Kidney (tissue), 14 donors: ENCODE data around the gene ENAH. TPM values are rescaled to one million over a fixed set of nuclear protein-coding genes. Genes with fewer than 3 reads are reported as not detected.

ENCODE experiments used
- DNase-seq, 5 donors: peaks; one replicate each; pipeline ENCODE4 v3.0.0-alpha.2; 2013 to 2020
- FAIRE-seq: peaks from 2 replicates; lab custom pipeline; 2012; peaks lifted over from hg19 to GRCh38; lab: Jason Lieb, UNC
- H3K27ac ChIP-seq, 2 donors: one replicate each; pipeline ENCODE4 v1.7.0; 2013; ENCODE audit warnings: low read depth in 2 of 2, low read length in 2 of 2, inconsistent platforms in 1 of 2
- H3K27me3 ChIP-seq: one replicate; pipeline ENCODE4 v1.7.1; 2013; ENCODE audit warnings: low read length, inconsistent platforms; ENCODE audit not compliant: control insufficient read depth, insufficient read depth
- H3K36me3 ChIP-seq, 3 donors: one replicate each; pipeline versions ENCODE4 v1.7.0 to v1.7.1; 2013; ENCODE audit warnings: low read length in 3 of 3, control low read depth in 1 of 3, inconsistent platforms in 1 of 3; ENCODE audit not compliant: insufficient read depth in 3 of 3, control insufficient read depth in 2 of 3
- H3K4me1 ChIP-seq, 3 donors: one replicate each; pipeline versions ENCODE4 v1.7.0 to v1.7.1; 2013; ENCODE audit warnings: low read length in 3 of 3, inconsistent platforms in 1 of 3, low read depth in 1 of 3; ENCODE audit not compliant: control insufficient read depth in 2 of 3, insufficient read depth in 2 of 3
- H3K4me3 ChIP-seq, 3 donors: one replicate each; pipeline versions ENCODE4 v1.7.0 to v1.8.1; 2013; ENCODE audit warnings: low read length in 3 of 3, control low read depth in 1 of 3, inconsistent platforms in 1 of 3
- H3K9ac ChIP-seq, 3 donors: one replicate each; pipeline versions ENCODE4 v1.7.0 to v1.7.1; 2013; ENCODE audit warnings: low read length in 3 of 3, control low read depth in 1 of 3, inconsistent platforms in 1 of 3
- H3K9me3 ChIP-seq, 3 donors: one replicate each; pipeline versions ENCODE4 v1.7.0 to v1.7.1; 2013; ENCODE audit warnings: low read length in 3 of 3, control low read depth in 1 of 3, inconsistent platforms in 1 of 3; ENCODE audit not compliant: control insufficient read depth in 2 of 3, insufficient read depth in 1 of 3
- intact Hi-C: fragments of 100-400 bp; cut with DNase I; formaldehyde crosslinking; loops from one replicate; pipeline ENCODE4 v1.11.1; 2022
- polyA plus RNA-seq: library from polyadenylated mRNA; stranded (reverse); fragments of 350-450 nt; fragmentation: Illumina TruSeq; extraction: RNeasy Lipid Tissue Mini Kit (QIAGEN cat#74804); gene quantifications from one replicate; pipeline ENCODE4 v1.2.3, GENCODE V29; 2014; ENCODE audit warnings: low read depth, low replicate concordance; ENCODE audit not compliant: insufficient read depth
- total RNA-seq: library from RNA; stranded (reverse); fragmentation: NEBNext Ultra II Directional; extraction: Animal tissue kit (Norgen Biotek cat#: 25700); gene quantifications from one replicate; pipeline ENCODE4 v1.2.1, GENCODE V29; 2021
- TF ChIP-seq, protein P1 (sequence below): IDR thresholded peaks from 3 replicates; pipeline ENCODE4 v1.5.1; 2012; ENCODE audit warnings: mild to moderate bottlenecking, moderate library complexity, borderline replicate concordance; ENCODE audit not compliant: insufficient read depth; ENCODE audit errors: extremely low read depth
- donor health status: control.
- donor health status: control.
- donor health status: control.
- donor health status: control.
- donor health status: control.
- donor health status: DM: yes; HTN: yes; CAD: no.
- donor health status: Normal renal cell carcinoma (clear cell type).

The ENAH gene
- total and polyA plus RNA-seq, 2 donors from 2014 or later: 6.2 to 42.3 TPM

DNA sequence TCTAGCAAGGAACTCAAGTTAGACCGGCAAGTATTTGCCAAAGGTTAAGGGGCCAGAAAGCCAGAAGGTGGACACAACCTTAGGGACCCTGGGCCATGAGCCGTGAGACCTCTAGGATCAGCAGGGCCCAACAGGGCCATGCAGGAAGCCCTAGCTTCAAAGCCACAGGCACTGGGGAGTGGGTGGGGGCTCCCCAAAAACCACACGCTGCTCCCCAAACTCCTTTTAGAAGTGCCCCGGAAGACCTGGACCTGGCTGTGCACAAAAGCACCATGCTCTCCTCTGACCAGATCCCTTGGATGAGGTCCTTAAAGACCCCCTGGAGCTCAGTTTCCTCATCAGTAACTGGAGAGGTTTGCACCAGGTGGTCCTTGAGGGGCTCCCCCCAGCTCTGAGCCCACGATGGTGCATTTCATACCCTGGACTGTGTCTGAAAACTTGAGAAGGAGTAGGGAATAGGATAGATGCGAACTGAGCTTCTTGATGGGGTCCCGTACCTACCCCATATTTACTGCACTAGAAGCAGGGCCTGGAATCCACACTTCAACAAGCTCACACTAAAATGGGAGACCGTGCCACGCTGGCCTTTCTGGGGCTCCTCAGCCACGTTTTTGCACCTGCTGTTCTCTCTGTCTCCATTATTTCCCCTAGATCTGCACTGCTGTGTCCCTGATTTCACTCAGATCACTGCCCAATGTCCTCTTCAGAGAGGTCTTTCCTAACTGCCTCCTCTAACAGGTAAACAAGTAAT is 184.5 kb downstream of the ENAH start:
- no peak overlapping the region for H3K4me3 ChIP-seq
- FAIRE-seq (no peak), DNase-seq (peak in 1 of 5 donors; percentile 31)
- no peaks in the 10 kb centered on the region for H3K36me3 ChIP-seq
- peaks cover 0 to 2% (median 0%) of the 10 kb centered on the region in 3 donors for H3K4me1 ChIP-seq
- no peaks in the 10 kb centered on the region for H3K27me3 ChIP-seq
- H3K9ac ChIP-seq: no peak overlapping the region
- H3K27ac ChIP-seq: no peak overlapping the region
- TF ChIP-seq, protein P1, sequence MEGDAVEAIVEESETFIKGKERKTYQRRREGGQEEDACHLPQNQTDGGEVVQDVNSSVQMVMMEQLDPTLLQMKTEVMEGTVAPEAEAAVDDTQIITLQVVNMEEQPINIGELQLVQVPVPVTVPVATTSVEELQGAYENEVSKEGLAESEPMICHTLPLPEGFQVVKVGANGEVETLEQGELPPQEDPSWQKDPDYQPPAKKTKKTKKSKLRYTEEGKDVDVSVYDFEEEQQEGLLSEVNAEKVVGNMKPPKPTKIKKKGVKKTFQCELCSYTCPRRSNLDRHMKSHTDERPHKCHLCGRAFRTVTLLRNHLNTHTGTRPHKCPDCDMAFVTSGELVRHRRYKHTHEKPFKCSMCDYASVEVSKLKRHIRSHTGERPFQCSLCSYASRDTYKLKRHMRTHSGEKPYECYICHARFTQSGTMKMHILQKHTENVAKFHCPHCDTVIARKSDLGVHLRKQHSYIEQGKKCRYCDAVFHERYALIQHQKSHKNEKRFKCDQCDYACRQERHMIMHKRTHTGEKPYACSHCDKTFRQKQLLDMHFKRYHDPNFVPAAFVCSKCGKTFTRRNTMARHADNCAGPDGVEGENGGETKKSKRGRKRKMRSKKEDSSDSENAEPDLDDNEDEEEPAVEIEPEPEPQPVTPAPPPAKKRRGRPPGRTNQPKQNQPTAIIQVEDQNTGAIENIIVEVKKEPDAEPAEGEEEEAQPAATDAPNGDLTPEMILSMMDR: no peak
- intact Hi-C loops: no loop called here
- H3K9me3 ChIP-seq: no peaks in the 10 kb centered on the region

DNA sequence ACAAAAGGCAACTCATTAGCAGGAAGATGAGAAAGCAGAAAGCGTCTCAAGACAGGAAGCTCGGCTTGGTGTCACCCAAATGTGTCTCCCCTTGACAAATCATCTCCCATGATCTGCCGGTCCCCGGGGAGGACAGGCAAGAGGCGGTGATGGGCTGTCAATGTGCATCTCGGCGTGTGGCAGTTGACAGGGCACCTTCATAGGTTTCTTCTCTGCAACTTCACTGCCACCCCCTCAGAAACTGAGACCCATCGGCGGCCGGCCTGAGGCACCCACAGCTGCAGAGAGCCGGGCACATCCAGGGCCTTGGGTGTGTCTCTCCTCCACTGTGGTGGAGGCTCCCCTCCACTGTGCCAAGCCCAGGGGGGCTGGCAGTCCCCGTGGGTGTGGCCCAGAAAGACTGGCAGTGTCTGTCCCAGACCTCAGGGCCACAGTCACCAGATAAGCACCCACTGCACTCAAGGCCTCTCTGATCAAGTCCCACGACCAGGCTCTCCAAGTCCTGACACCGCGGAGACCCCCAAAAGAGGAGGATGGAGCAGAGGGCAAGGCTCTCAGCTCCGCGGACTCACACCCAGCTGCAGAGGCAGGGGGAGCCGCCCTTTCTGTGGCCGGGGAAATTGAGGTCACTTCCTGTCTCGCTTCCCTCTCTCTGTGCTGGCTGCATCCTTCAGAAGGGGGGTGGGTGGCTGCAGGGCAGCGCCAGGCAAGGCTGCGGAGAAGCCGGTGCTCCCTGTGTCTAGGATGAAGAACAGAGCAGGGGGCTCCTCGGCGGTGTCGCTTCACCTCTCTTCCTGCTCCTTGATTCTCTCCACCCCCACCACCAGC is 185.5 kb downstream of the ENAH start:
- no peaks in the 10 kb centered on the region for H3K9me3 ChIP-seq
- intact Hi-C loops: no loop called here
- DNase-seq (peak in 3 of 5 donors; percentile 50 to 90 (median 53)), FAIRE-seq (no peak)
- peak overlapping the region in 1 of 3 donors; percentile 28 for H3K4me3 ChIP-seq
- H3K36me3 ChIP-seq: no peaks in the 10 kb centered on the region
- no peaks in the 10 kb centered on the region for H3K27me3 ChIP-seq
- TF ChIP-seq, protein P1: no peak
- H3K4me1 ChIP-seq: peaks cover 0 to 5% (median 0%) of the 10 kb centered on the region in 3 donors
- H3K27ac ChIP-seq: peak overlapping the region; percentile 41 to 78
- H3K9ac ChIP-seq: no peak overlapping the region

GRCh38 chr1:225466848-225467192 is 186.1 kb downstream of the ENAH start:
- no peak overlapping the region for H3K27ac ChIP-seq
- DNase-seq (no peak), FAIRE-seq (no peak)
- H3K9me3 ChIP-seq: no peaks in the 10 kb centered on the region
- H3K4me3 ChIP-seq: no peak overlapping the region
- intact Hi-C loops: no loop called here
- H3K36me3 ChIP-seq: no peaks in the 10 kb centered on the region
- no peak overlapping the region for H3K9ac ChIP-seq
- H3K4me1 ChIP-seq: peaks cover 0 to 5% (median 0%) of the 10 kb centered on the region in 3 donors
- H3K27me3 ChIP-seq: no peaks in the 10 kb centered on the region
- TF ChIP-seq, protein P1: no peak
